ENCODE results near the gene CFAP69.
"Not testable (repeated sequence)": the region's sequence is repeated elsewhere in the genome, so short reads cannot be mapped to it uniquely, and the experiment has no call there.

CFAP69 gene

DNA sequence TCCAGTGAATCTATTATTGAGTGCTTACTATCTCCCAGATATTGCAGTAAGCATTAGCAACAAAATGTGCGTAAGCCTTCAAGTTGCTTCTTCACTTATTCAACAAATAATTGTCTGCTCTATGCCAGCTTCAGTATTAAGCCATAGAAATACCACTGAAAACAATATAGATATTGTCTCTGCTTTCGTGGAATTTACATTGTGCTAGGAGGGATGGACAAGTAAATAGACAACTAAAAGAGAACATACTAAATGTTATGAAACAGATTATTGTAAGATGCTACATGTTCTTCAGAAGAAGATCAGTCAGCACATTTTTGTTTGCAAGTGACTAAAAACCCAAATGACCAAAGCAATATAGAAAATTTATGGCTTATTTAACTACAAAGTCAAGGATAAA, 27.3 kb downstream of the CFAP69 start:
- no peak for DNase-seq

- no peak for DNase-seq
Measured at GRCh38 chr7:90274161-90274560, 29.2 kb downstream of the CFAP69 start.

- DNase-seq: no peak
Measured at GRCh38 chr7:90276033-90276728, 31.2 kb downstream of the CFAP69 start.

DNA sequence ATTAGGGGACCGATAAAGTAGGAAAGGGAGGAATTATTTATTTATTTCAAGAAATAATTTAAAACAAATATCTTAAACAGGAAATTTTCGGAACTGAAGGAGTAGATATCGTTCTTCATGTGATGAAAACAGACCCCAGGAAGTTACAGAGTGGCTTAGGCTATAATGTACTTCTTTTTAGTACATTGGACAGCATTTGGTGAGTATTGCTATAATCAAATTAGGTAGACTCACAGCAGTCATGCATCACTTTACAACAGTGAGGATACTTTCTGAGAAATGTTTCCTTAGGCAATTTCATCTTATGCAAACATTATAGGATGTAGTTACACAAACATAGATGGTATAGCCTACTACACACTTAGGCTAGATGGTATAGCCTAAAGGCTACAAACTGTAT, 43.2 kb downstream of the CFAP69 start:
- DNase-seq: no peak

DNA sequence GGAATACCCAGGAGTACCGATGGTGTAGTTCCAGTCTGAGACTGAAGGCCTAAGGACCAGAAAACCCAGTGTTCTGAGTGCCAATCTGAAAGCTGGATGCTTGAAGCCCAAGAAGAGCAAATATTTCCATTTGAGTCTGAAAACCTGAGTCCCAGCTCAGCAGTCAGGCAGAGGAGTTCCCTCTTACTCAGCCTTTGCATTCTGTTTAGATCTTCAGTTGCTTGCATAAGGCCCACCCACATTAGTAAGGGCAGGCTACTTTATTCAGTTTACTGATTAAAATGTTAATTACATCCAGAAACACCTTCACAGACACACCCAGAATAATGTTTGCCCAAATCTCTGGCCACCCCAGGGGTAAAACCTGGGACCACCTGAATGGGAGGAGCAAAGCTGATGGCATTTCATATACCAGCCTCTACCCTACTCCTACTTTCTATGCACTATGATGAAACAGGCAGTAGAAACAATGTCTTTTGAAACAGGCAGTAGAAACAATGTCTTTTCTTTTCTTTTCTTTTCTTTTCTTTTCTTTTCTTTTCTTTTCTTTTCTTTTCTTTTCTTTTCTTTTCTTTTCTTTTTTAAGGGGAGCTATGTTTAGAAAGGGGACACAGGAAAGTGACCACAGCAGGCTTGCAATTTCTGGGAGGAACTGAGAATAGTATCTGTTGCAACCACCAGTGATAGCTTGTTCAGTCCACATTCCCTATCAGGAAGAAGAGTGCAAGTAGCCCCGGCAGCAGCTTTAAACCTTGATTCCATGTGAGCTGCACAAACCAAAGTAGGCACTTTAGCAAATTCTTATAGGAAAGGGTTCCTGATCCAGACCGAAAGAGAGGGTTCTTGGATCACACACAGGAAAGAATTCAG, 45.5 kb downstream of the CFAP69 start:
- DNase-seq: no peak

DNA sequence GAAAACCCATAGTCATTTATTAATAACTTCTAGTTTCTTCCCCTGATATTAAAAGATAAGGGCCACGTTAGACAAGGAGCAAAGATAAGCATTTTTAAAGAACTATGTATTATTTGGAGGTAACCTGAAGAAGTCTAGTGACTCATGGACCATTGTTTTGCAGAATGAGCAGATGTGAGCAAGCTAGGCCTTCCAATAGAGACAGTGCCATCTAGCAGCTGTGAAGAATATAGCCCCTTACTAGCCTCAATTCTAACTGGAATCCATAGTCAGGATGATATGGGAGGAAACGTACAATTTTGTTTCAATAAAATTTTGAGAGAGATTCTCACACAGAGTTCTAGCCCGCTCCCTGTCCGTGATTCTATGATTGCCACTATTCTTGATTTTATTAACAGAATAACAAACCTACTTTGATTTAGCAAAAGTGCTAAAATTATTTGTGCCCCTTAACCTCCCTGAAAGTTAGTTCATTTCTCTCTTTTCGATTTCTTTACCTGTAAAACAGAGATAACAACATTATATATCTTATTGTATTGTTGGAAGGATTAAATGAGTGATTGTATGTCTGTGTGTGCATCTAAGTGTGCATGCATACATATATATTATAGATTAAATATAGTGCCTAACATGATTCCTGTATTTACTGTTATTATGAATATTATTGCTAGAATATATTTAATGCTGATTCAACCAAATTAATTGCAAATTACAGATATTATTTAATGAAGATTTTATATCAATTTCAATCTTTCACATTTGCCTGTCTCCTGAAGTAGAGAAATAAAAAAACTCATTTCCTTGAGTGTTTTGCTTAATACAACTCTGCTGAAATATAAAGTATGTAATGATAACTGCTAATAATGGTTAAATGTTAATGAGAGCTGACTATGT, 53.4 kb downstream of the CFAP69 start:
- DNase-seq: no peak

DNA sequence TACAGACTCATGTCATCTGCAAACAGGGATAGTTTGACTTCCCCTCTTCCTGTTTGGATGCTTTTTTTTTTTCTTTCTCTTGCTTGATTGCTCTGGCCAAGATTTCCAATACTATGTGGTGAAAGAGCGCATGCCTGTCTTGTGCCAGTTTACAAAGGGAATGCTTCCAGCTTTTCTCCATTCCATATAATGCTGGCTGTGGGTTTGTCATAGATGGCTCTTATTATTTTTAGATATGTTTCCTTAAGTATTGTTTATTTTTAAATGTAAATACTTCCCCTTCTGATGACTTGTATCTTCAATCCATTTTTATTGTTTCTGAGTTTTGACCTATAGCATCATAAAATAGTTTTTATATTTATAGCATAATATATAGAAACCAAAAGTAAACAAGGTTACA, 58.3 kb downstream of the CFAP69 start:
- DNase-seq: no peak

DNA sequence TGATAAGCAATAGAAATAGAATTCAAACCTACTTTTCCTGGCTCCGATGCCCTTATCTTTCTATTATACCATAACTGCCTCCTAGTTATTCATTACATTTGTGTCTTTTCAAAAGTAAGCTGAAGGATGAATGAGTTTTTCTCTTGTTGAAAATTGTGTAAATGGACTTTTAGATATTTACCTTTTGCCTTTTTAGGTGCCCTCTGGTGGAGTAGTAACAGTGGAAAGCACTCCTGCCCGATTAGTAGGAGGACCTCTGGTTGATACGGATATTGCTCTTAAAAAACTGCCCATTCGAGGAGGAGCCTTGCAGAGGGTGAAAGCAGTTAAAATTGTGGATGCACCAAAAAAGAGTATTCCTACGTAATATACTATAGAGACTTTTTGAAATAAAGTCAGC, 64.9 kb downstream of the CFAP69 start:
- no peak for DNase-seq

DNA sequence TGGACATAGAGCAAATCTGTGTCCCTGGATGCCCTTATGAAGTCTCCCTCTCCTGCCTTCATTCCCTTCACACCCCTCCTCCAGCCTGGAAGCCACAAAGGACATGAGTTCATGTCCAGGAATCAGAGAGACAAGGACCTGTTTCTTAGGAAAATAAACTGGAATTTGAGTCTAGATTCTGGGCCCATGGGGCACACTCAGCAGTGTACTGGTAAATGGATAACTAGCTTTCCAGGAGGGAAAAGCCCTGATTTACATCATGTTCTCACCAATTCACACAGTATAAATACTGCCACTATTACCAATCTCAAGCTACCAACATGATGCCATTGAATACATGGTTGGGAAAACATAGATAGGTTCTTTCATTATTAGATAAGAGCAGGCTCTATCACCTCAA, 66.2 kb downstream of the CFAP69 start:
- no peak for DNase-seq

GRCh38 chr7:90312745-90313144, 67.8 kb downstream of the CFAP69 start:
- no peak for DNase-seq

GRCh38 chr7:90313907-90314306, 68.9 kb downstream of the CFAP69 start:
- no peak for DNase-seq

- no peak for DNase-seq
Measured at GRCh38 chr7:90320014-90320413, 75.0 kb downstream of the CFAP69 start.

DNA sequence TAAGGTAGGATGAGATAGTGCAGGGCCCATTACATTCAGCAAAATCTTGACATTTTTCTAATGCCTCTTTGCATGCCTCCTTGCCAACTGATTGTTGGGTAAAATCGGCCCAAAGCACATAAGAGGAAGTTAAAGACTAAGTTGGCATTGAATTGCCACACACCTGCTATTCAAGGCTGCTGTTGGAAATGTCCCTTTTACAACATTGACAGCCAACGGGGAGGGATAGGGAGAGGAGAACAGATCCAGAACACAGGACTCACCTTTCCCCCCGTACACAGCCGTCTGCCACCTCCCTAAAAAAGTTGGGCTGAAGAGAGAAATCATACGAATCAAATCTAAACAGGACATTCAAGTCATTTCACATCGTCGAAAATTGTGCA, 75.4 kb downstream of the CFAP69 start:
- DNase-seq: no peak

DNA sequence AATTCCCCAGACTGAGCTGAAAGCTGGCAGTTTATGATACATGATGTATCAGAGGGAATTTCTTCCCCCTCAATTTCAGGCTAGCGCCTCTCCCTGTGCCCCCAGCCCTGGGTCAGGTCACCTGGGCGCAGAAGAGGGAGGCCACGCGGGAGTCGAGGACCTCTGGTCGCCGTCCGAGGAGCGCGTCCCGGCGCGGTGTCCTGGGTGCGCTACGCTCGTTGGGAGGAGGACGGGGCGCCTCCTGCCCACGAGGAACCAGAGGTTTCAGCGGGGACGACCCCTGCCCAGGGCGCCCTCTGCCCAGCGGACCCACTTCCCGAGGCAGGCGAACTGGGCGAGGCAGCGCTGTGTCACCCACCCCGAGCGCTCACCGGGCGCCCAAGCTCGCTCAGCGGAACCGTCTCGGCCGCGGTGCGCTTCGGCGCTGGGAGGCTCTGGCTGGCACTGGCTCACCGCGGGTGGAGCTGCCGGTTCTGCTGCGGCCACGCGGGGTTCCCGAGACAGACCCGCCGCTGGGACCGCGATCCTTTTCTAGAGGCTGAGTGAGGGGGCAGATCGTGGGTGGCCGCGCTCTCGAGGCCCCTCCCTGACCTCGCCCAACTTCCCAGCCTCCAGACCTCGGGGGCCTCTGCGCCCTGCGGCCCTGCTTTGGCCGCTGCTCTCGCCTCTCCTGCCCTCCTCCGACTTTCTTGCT, 76.0 kb downstream of the CFAP69 start, which contains the start of gene FAM237B:
Gene FAM237B, minus strand, starts transcription at position 504 of the 694 bp plus-strand sequence. CDS start 1,556 bp downstream, outside the sequence.
- DNase-seq: no peak

DNA sequence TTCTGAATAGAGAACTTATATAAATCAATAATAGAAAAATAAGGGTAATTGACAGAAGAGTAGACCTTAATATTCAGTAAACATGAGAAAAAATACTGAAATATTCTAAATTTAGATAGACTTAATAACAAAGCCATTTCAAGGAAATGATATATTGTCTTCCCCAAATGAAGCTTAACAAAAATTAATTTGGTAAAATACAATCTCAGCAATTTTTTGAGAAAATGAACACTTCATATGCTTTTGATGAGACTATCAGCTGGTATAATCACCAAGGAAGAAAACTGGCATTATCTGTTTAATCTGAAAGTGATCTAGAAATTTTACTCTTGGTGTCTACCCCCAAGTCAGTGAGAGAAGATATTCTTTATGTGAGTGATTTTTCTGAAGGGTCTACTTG, 77.9 kb downstream of the CFAP69 start:
- no peak for DNase-seq

GRCh38 chr7:90326500-90326899, 81.5 kb downstream of the CFAP69 start:
- DNase-seq: no peak

GRCh38 chr7:90334193-90334843, 89.3 kb downstream of the CFAP69 start:
- DNase-seq: no peak

GRCh38 chr7:90334926-90335325, 90.0 kb downstream of the CFAP69 start:
- not testable (repeated sequence) for DNase-seq

- DNase-seq: no peak
Measured at GRCh38 chr7:90337106-90337505, 92.1 kb downstream of the CFAP69 start.

DNA sequence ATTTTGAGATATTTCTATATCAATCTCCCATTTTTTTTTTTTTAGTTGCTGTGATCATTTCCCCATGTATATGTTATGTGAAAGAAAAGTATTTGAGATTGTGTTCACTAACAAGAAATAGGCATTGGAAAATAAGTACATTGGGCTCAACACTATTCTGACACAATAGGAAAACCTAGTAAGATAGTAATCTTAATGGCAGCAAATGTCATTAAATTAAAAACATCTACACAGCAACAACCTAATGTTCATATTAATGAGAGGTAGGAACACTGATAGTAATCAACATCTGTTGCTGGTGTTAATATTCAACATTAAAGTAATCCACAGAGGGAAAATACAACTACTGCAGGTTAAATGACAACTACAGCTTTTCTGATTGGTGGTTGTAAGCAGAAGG, 100.0 kb downstream of the CFAP69 start:
- DNase-seq: no peak

- no peak for DNase-seq
Measured at GRCh38 chr7:90345595-90346335, 100.8 kb downstream of the CFAP69 start.
